Measurements from ENCODE around the gene OSBPL8.

OSBPL8 gene

DNA sequence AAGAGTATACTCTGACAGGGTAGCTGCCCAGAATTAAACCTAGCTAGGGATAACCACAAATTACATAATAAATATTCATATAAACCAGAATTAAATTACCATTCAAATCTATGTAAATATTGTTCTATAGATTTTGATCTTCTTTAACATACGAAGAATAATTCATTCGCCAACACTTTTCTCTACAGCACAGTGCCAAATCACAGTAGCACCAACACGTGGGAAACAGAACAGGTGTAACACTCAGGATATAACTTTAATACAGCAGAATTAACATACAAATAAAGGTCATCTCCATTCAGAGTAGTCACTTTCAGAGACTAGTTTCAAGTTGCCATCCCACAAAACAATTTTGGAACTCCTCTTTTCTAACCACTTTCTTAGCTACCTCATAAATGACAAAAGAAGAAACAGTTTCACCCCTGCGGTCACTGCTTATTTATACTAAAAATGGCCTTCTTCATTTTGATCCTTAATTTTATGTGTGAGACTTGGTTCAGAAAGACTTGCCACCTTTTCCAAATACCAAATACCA, 15.7 kb downstream of the OSBPL8 start:
- H3K36me3 ChIP-seq (ENCODE audit: control insufficient read depth, insufficient read depth, low read length): no peaks in the 10 kb centered on the region
- peaks cover 14% of the 10 kb centered on the region for H3K4me1 ChIP-seq (ENCODE audit: control insufficient read depth, insufficient read depth, low read length, poor library complexity, severe bottlenecking)
- H3K4me3 ChIP-seq (ENCODE audit: extremely low read depth, insufficient read depth, low read length, poor library complexity, severe bottlenecking): no peak overlapping the region
- H3K27ac ChIP-seq (ENCODE audit: low read depth, low read length, severe bottlenecking): no peak overlapping the region
- 95% methylated on average over 2 of the region's 4 CpGs; no CpG with 5 or more reads in 1 of the 2 experiments for WGBS, 2 experiments (ENCODE audit: insufficient coverage in 2 of 2)
- H3K9me3 ChIP-seq (ENCODE audit: control insufficient read depth, low read length): no peaks in the 10 kb centered on the region

DNA sequence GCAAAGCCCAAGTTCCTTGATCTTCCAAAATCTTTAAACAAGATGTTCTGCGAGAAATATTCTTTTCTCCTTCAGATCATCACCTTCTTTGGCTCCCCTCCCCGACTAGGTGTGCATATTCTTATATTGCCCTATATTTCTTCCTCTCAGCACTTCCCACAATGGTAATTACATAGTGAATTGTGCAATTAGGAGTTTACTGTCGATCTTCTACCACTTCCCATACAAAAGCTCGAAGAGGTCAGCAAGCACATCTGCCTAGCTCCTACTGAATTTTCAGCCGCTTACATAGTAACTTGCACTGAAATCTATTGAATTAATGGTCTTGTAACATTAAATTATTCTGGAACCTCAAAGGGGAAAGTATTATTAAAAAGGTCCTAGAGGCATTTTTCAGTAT, 16.7 kb downstream of the OSBPL8 start:
- H3K36me3 ChIP-seq (ENCODE audit: control insufficient read depth, insufficient read depth, low read length): no peaks in the 10 kb centered on the region
- H3K4me3 ChIP-seq (ENCODE audit: extremely low read depth, insufficient read depth, low read length, poor library complexity, severe bottlenecking): no peak overlapping the region
- H3K27ac ChIP-seq (ENCODE audit: low read depth, low read length, severe bottlenecking): no peak overlapping the region
- no peaks in the 10 kb centered on the region for H3K9me3 ChIP-seq (ENCODE audit: control insufficient read depth, low read length)
- H3K4me1 ChIP-seq (ENCODE audit: control insufficient read depth, insufficient read depth, low read length, poor library complexity, severe bottlenecking): peaks cover 14% of the 10 kb centered on the region
- WGBS, 2 experiments (ENCODE audit: insufficient coverage in 2 of 2): 88 to 100% methylated on average over 1 to 2 of the region's 5 CpGs

DNA sequence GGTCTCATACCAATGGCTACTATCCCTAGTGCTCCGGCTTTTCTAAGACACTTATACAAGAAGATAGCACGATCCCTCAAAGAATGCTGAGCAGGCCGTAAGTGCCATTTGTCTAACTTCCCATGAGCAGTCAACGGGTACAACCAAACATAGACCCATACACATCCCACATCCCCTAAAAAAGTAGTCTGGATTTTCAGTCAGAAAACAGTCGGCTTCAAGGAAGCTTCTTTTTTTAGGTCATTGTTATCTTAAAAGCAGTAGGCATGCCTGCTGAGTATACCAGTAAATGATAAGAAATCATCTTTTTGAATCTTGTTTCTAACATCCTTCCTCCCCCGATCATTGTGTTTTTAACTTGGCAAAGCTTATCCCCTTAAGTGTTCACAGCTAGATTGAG, 19.8 kb downstream of the OSBPL8 start:
- Histone ChIP-seq H3K36me3 (ENCODE audit: control insufficient read depth, insufficient read depth, low read length) (peaks cover 10% of the 10 kb centered on the region), H3K9me3 (ENCODE audit: control insufficient read depth, low read length) (peaks cover 3% of the 10 kb centered on the region), H3K4me1 (ENCODE audit: control insufficient read depth, insufficient read depth, low read length, poor library complexity, severe bottlenecking) (peaks cover 12% of the 10 kb centered on the region), H3K27ac (ENCODE audit: low read depth, low read length, severe bottlenecking) (peak overlapping the region; percentile 77), H3K4me3 (ENCODE audit: extremely low read depth, insufficient read depth, low read length, poor library complexity, severe bottlenecking) (no peak overlapping the region)
- WGBS, 2 experiments (ENCODE audit: insufficient coverage in 2 of 2): 80 to 97% methylated on average over 2 to 5 of the region's 6 CpGs

DNA sequence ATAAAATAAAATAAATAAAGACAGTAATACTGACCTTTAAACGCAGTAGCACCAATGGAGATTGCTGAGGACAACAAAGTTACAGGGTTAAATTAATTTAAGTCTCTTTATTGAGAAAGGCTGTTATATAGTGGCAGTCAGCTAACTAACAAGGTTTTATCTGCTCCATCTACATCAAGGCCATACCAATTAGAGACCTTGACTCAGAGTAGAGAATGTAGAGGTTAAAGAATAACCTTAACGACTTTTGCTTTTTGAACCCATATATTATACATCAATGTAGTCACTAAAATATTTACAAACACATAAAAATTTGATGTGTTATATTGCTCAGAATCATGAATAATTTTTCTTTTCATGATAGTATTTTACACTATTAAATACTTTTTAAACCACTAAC, 21.6 kb downstream of the OSBPL8 start:
- peaks cover 8% of the 10 kb centered on the region for H3K4me1 ChIP-seq (ENCODE audit: control insufficient read depth, insufficient read depth, low read length, poor library complexity, severe bottlenecking)
- no peak overlapping the region for H3K27ac ChIP-seq (ENCODE audit: low read depth, low read length, severe bottlenecking)
- WGBS, 2 experiments (ENCODE audit: insufficient coverage in 2 of 2): no CpG with 5 or more reads among the region's 2 CpGs
- no peak overlapping the region for H3K4me3 ChIP-seq (ENCODE audit: extremely low read depth, insufficient read depth, low read length, poor library complexity, severe bottlenecking)
- peaks cover 10% of the 10 kb centered on the region for H3K36me3 ChIP-seq (ENCODE audit: control insufficient read depth, insufficient read depth, low read length)
- H3K9me3 ChIP-seq (ENCODE audit: control insufficient read depth, low read length): peaks cover 3% of the 10 kb centered on the region

DNA sequence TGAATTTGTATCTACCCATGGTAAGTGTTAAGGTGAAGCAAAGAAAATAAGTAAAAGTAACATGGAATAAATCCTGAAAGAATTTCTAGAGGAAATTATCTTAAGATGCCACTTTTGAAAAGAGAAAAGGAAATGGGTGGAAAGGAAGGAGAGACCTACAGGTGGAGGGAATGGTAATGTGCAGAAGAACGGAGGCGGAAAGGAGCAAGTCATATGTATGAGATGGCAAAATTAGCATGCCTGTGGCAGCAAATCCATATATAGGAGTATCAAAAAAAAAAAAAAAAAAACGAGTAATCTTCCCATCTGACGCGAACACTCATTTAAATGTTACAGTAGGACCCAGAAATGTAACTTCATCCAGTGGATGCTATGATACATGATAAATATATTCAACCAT, 23.0 kb downstream of the OSBPL8 start:
- Histone ChIP-seq H3K4me1 (ENCODE audit: control insufficient read depth, insufficient read depth, low read length, poor library complexity, severe bottlenecking) (peaks cover 8% of the 10 kb centered on the region), H3K4me3 (ENCODE audit: extremely low read depth, insufficient read depth, low read length, poor library complexity, severe bottlenecking) (no peak overlapping the region), H3K27ac (ENCODE audit: low read depth, low read length, severe bottlenecking) (no peak overlapping the region), H3K9me3 (ENCODE audit: control insufficient read depth, low read length) (peaks cover 3% of the 10 kb centered on the region), H3K36me3 (ENCODE audit: control insufficient read depth, insufficient read depth, low read length) (peaks cover 10% of the 10 kb centered on the region)
- WGBS, 2 experiments (ENCODE audit: insufficient coverage in 2 of 2): 100% methylated on average over 2 of the region's 5 CpGs; no CpG with 5 or more reads in 1 of the 2 experiments

DNA sequence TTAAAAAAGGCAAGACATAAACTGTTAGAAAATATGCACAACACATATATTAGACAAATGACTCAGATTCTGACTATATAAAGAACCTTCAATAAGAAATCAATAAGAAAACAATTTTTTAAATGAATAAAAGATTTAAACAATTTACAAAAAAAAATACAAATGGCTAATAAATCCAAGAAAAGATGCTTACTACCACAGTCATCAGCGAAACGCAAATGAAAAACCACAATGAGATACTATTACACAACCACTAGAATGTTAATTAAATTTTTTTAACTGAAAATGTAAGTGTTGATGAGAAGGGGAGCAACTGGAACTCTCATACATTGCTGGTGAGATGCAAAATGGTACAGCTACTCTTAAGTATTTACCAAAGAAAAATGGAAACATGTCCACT, 24.4 kb downstream of the OSBPL8 start:
- no CpG with 5 or more reads among the region's 2 CpGs for WGBS, 2 experiments (ENCODE audit: insufficient coverage in 2 of 2)
- H3K4me3 ChIP-seq (ENCODE audit: extremely low read depth, insufficient read depth, low read length, poor library complexity, severe bottlenecking): no peak overlapping the region
- no peak overlapping the region for H3K27ac ChIP-seq (ENCODE audit: low read depth, low read length, severe bottlenecking)
- H3K36me3 ChIP-seq (ENCODE audit: control insufficient read depth, insufficient read depth, low read length): peaks cover 10% of the 10 kb centered on the region
- peaks cover 3% of the 10 kb centered on the region for H3K9me3 ChIP-seq (ENCODE audit: control insufficient read depth, low read length)
- peaks cover 7% of the 10 kb centered on the region for H3K4me1 ChIP-seq (ENCODE audit: control insufficient read depth, insufficient read depth, low read length, poor library complexity, severe bottlenecking)

DNA sequence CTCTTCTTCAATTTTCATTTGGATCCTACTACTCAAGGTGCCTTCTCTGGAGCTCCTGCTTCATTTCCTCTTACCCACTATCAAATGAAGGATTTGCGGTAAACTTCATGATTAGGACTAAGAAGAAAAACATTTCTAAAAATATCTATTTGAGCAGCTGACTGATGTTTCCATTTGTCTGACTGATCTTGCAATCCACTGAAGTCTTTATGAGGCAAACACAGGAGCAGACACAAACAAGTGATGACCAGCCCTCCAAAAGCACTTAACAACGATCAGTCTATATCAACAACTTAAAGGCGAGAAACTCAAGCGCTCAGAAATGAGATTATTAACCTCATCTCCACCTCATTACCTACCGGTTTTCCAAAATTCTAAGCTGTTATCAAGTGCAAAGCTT, 26.2 kb downstream of the OSBPL8 start:
- Histone ChIP-seq H3K36me3 (ENCODE audit: control insufficient read depth, insufficient read depth, low read length) (peaks cover 14% of the 10 kb centered on the region), H3K27ac (ENCODE audit: low read depth, low read length, severe bottlenecking) (no peak overlapping the region), H3K9me3 (ENCODE audit: control insufficient read depth, low read length) (peaks cover 3% of the 10 kb centered on the region), H3K4me3 (ENCODE audit: extremely low read depth, insufficient read depth, low read length, poor library complexity, severe bottlenecking) (no peak overlapping the region), H3K4me1 (ENCODE audit: control insufficient read depth, insufficient read depth, low read length, poor library complexity, severe bottlenecking) (no peaks in the 10 kb centered on the region)
- WGBS, 2 experiments (ENCODE audit: insufficient coverage in 2 of 2): 92% methylated on average over 3 of the region's 5 CpGs; no CpG with 5 or more reads in 1 of the 2 experiments

DNA sequence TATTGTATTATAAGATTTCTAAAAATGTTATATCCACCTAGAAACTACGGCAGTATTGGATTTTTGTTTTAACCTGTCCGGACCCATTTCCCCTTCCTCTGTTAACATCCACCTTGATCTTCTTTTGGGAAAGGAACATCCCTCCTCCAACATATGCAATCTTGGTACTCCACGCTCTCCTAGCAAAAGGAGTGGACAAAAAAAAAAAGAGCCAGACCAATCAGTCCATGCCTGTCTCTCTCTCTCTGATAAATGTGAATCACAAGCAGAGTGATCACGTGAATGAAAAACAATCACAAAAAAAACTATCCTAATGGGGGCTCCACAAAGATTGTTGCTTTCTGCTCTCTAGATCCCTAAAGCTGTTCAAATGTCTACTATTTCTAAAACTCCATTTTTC, 27.1 kb downstream of the OSBPL8 start:
- 100% methylated on average over 1 to 2 of the region's 4 CpGs for WGBS, 2 experiments (ENCODE audit: insufficient coverage in 2 of 2)
- H3K4me1 ChIP-seq (ENCODE audit: control insufficient read depth, insufficient read depth, low read length, poor library complexity, severe bottlenecking): no peaks in the 10 kb centered on the region
- no peak overlapping the region for H3K27ac ChIP-seq (ENCODE audit: low read depth, low read length, severe bottlenecking)
- no peak overlapping the region for H3K4me3 ChIP-seq (ENCODE audit: extremely low read depth, insufficient read depth, low read length, poor library complexity, severe bottlenecking)
- peaks cover 19% of the 10 kb centered on the region for H3K36me3 ChIP-seq (ENCODE audit: control insufficient read depth, insufficient read depth, low read length)
- H3K9me3 ChIP-seq (ENCODE audit: control insufficient read depth, low read length): peaks cover 3% of the 10 kb centered on the region

DNA sequence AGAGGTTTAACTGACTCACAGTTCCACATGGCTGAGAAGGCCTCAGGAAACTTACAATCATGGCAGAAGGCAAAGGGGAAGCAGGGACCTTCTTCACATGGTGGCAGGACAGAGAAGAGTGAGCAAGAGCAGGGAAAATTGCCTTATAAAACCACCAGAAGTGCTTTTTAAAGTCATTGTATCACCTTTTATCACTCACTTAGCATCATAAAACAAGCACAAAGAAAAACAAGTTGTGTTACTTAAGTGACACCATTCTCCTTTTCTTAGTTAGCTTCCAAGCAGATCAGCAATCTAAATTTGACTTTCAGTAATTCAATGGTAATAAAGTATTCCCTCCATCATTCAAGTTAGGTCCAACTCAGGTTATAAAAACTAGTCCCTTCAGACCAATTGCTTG, 28.5 kb downstream of the OSBPL8 start:
- no peaks in the 10 kb centered on the region for H3K4me1 ChIP-seq (ENCODE audit: control insufficient read depth, insufficient read depth, low read length, poor library complexity, severe bottlenecking)
- H3K27ac ChIP-seq (ENCODE audit: low read depth, low read length, severe bottlenecking): no peak overlapping the region
- no peak overlapping the region for H3K4me3 ChIP-seq (ENCODE audit: extremely low read depth, insufficient read depth, low read length, poor library complexity, severe bottlenecking)
- peaks cover 3% of the 10 kb centered on the region for H3K9me3 ChIP-seq (ENCODE audit: control insufficient read depth, low read length)
- peaks cover 15% of the 10 kb centered on the region for H3K36me3 ChIP-seq (ENCODE audit: control insufficient read depth, insufficient read depth, low read length)

DNA sequence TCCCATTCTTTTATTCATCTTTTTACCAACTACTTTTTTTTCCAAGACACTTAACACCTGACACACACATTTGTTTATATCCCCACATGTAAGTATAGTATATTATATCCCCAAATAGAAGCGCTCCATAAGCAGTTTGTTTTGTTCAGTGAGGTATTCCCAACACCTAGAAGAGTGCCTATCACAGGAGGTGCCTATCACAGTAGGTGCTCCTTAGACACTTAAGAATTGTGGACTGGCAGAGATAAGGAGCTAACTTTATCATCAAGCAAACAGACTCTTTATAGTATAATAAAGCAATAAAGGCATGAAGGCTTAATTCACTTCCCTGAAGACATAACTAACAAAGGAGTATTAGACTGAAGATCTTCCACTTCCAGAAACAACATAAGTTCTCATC, 29.1 kb downstream of the OSBPL8 start:
- H3K4me3 ChIP-seq (ENCODE audit: extremely low read depth, insufficient read depth, low read length, poor library complexity, severe bottlenecking): no peak overlapping the region
- H3K9me3 ChIP-seq (ENCODE audit: control insufficient read depth, low read length): no peaks in the 10 kb centered on the region
- no CpG with 5 or more reads among the region's 1 CpG for WGBS, 2 experiments (ENCODE audit: insufficient coverage in 2 of 2)
- no peak overlapping the region for H3K27ac ChIP-seq (ENCODE audit: low read depth, low read length, severe bottlenecking)
- H3K36me3 ChIP-seq (ENCODE audit: control insufficient read depth, insufficient read depth, low read length): peaks cover 13% of the 10 kb centered on the region
- H3K4me1 ChIP-seq (ENCODE audit: control insufficient read depth, insufficient read depth, low read length, poor library complexity, severe bottlenecking): no peaks in the 10 kb centered on the region

DNA sequence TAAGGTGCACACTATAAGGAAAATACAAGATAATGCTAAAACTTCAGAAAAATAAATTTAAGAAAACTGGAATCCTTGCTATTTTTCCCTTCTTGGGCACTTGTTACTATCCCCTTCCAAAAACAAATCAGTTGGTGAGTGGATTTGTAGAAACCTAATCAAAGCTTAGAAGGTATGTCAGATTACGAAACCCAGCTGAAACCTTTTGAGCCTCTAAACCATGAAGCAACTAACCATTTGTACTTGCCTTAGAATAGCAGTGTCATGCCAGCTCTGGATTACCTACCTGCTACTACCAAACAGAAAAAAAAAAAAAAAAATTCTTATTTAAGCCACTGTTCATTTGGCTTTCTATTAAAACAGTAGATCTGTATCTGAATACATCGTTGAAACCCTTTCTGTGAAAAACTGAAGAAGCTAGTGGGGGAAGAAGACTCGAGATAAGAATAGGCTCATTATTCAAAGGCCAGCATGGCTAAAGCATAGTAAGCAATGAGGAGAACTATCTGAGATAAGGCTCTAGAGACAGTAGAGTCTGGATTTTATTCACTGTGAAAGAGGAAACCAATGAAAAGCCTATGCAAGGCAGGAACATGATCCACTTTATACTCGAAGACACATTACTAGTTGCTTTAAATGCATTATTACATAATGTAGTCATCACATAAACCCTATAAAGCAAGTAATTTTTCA, 30.2 kb downstream of the OSBPL8 start:
- Histone ChIP-seq H3K27ac (ENCODE audit: low read depth, low read length, severe bottlenecking) (no peak overlapping the region), H3K9me3 (ENCODE audit: control insufficient read depth, low read length) (no peaks in the 10 kb centered on the region), H3K36me3 (ENCODE audit: control insufficient read depth, insufficient read depth, low read length) (peaks cover 13% of the 10 kb centered on the region), H3K4me1 (ENCODE audit: control insufficient read depth, insufficient read depth, low read length, poor library complexity, severe bottlenecking) (no peaks in the 10 kb centered on the region), H3K4me3 (ENCODE audit: extremely low read depth, insufficient read depth, low read length, poor library complexity, severe bottlenecking) (no peak overlapping the region)
- WGBS, 2 experiments (ENCODE audit: insufficient coverage in 2 of 2): 63 to 82% methylated on average over 1 to 3 of the region's 4 CpGs

Data from mesodermal cell (in vitro differentiated cells).